GM18867 (cell line): ENCODE data around the gene ANKRD34B.
"Not testable (repeated sequence)": the region's sequence is repeated elsewhere in the genome, so short reads cannot be mapped to it uniquely, and the experiment has no call there.

Source experiments
- ATAC-seq: cut with Tn5 transposase; IDR thresholded peaks from one replicate; pipeline ENCODE4 v1.9.1; 2021; ENCODE audit warnings: mild to moderate bottlenecking, moderate library complexity; ENCODE audit not compliant: unreplicated experiment

ANKRD34B gene

DNA sequence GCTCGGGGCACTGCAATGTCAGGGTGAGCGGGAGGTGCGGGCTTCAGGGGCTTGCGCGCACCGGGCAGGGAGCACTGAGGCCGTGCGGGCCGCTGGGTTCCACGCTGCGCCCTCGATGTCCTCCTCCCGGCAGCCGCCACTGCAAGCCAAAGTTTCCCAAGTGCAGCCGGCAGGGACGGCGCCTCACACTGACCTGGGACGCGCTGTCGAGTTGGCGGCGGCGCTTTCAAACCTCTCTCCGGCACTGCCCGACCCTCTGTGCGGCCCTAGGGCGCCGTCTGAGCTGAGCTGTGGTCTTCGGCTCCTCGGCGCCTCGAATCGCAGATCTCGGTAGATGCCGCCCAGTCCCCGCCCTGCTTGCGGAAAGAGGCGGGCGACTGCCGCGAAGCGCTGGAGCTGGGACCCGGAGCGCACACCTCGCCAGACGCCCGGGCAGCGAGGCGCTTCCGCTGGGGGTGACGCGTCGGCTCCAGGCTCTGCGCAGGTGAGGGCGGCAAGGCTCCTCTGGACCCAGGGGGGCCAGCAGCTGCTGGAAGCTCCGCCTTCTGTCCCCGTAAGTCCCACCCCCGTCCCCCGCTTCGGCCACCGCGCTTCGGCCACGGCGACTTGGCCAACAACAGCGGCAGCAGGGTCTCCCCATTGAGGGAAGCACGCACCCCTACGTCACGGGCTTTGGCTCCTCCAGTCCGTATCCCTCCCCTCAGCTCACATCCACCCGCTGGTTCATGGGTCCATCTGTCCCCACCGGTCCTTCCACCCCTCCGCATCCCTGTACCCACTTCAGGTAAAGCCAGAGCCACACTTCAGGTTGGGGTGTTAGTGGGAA lies at the start of gene ANKRD34B:
Gene ANKRD34B, minus strand, starts transcription at position 320 of the 826 bp plus-strand sequence. CDS start 10,261 bp downstream, outside the sequence.
- ATAC-seq: peak; percentile 56

DNA sequence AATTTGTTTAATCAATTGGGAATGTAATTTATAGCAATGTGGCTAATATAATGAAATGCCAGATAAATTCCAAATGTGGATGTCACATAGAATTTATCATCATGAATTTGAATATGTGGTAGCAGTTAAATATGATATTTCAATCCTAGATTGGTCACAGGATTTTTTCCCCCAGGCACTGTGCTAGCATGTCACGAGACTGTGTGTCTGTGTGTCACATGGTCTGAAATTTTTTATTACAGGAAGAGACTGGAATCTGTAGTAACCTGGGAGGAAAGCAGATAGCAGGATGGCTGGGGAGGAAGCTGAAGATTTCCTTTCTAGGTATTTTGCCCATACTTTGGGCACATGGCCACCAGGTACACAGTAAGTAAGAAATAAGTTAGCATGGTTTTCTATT lies 49.0 kb upstream of the ANKRD34B start:
- no peak for ATAC-seq

DNA sequence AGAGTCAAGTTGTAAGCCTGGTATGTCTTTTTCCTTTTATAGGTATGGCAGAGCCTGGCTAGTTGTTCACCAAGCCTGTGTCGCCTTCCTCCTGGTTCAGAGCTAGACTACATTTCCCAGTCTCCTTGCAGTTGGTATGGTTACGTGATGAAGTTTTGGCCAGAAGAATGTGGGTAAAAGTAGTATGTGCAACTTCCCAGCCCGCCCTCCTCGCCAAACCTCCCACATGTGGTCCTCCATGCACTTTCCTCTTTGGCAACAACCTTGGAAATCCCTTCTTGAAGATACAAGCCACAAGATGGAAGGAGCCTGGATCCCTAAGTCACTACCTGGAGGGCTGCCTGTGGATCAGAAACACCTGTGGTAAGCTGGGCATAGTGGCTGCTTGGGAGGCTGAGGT lies 48.4 kb upstream of the ANKRD34B start:
- no peak for ATAC-seq

- no peak for ATAC-seq
Measured at GRCh38 chr5:80615266-80615914, 45.3 kb upstream of the ANKRD34B start.

- ATAC-seq: no peak
Measured at GRCh38 chr5:80609692-80610091, 39.6 kb upstream of the ANKRD34B start.

GRCh38 chr5:80608731-80609130 lies 38.7 kb upstream of the ANKRD34B start:
- no peak for ATAC-seq

DNA sequence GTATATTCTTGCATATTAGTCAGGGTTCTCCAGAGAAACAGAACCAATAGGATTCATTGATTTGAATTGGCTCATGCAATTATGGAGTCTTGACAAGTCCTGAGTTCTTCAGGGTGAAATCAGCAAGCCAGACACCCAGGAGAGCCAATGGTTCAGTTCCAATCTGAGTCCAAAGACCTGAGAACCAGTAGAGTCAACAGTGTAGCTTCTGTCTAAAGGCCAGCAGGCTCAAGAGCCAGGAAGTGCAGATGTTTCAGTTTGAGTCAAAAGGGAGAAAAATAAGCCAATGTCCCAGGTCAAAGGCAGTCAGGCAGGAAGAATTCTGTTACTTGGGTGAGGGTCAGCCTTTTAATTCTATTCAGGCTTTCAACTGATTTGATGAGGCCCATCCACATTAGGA lies 37.8 kb upstream of the ANKRD34B start:
- peak; percentile 63 for ATAC-seq

GRCh38 chr5:80607343-80607742 lies 37.3 kb upstream of the ANKRD34B start:
- ATAC-seq: no peak

DNA sequence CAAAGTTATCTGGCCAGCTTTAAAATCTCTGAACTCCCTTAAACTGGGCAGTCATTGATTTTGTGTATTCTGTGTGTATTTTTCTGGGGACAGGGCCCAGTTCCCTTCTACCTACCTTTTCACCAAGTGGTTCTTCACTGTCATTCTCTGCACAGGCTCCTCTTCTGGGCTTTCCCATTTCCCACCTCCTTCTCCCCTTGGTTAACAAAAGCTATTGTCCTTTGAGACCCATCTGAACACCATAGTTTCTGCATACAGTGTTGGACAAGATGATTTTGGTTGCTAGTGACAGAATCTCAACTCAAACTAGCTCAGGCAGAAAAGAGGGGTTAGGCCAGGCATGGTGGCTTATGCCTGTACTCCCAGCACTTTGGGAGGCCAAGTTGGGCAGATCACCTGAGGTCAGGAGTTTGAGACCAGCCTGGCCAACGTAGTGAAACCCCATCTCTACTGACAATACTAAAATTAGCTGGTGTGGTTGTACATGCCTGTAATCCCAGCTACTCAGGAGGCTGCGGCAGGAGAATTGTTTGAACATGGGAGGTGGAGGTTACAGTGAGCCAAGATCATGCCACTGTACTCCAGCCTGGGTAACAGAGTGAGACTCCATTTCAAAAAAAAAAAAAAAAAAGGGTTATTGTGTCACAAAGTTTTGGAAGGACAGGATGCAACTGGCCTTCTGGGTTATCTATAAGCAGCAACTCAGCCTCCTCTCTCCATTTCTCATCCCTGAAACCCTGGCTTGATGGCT lies 31.0 kb upstream of the ANKRD34B start:
- no peak for ATAC-seq

DNA sequence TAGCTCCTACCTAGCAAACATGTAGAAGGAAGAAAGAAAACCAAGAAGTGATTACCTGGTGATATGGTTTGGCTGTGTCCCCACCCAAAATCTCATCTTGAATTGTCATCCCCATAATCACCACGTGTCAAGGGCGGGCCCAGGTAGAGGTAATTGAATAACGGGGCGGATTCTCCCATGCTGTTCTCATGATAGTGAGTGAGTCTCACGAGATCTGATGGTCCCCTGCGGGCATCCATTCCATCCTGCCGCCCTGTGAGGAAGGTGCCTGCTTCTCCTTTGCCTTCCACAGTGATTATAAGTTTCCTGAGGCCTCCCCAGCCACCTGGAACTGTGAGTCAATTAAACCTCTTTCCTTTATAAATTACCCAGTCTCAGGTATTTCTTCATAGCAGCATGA lies 27.4 kb upstream of the ANKRD34B start:
- ATAC-seq: no peak

DNA sequence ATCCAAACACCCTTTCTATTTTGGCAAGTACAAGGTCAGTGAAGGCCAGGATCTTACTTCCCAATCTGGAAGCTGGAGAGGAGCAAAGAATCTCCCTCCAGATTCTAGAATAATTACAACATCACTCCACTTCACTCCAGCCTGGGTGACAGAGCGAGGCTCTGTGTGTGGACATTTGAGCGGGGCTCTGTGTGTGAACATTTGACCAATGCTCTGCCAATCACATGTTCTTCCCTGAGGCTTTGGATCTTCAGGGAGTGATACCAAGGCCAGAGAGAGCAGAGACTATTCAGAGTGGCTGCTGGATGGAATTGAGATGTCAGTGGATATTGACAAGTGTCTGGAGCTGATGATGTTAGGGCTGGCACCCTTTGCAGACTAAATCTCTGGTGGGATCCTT lies 24.7 kb upstream of the ANKRD34B start:
- ATAC-seq: no peak

DNA sequence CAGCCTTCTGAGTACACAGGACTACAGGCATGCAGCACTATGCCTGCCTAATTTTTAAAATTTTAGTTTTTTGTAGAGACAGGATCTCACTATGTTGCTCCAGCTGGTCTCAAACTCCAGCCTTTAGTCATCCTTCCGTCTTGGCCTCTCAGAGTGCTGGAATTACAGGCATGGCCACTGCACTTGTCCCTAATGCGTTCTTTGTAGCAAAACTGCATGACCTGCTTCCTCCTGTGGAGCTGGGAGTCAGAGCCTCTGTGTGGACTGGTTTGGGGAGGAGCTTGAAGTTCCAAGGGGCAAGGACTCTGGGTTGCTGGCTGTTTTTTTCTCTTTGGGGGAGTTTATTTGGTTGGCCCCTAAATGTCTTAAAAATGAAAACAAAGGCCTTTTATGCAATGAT lies 22.7 kb upstream of the ANKRD34B start:
- ATAC-seq: no peak

DNA sequence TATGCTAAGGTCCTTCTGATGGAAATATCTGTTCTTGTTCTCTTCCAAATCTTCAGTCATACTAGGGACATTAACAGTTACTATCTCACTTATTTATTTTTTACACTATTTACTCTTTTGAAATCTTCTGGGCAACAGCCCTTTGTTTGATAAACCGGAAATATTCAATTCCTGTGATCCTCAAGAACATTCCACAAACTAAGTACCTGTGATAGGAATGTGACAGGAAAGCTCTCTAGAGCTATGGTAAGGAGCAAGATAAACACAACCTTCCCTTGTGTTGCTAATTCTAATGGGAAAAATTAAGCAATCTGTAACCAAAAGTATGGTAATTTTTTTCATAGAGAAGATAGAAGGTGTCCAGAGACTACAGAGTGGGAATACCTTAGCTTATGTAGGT lies 22.0 kb upstream of the ANKRD34B start:
- no peak for ATAC-seq

DNA sequence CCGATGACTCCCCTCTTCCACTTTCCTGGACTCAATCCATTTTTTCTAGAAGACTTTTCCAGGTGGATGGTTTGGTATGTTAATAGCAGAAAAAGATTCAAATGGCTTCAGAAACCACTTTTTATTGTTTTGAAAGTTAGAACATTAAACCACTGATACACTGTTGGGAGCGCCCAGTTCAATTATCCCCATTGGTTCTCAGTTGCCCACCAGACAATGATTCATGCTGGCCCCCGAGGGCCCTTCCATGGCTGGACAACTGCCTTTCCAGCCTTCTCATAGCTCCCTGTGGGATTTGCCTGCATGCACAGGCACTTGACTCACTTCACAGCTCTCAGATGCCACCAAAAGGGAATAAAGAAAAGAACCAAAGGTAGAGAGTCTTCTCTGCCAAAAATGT lies 21.3 kb upstream of the ANKRD34B start:
- no peak for ATAC-seq

GRCh38 chr5:80590766-80591165 lies 20.7 kb upstream of the ANKRD34B start:
- ATAC-seq: no peak

GRCh38 chr5:80588858-80589540 lies 18.9 kb upstream of the ANKRD34B start:
- ATAC-seq: no peak

DNA sequence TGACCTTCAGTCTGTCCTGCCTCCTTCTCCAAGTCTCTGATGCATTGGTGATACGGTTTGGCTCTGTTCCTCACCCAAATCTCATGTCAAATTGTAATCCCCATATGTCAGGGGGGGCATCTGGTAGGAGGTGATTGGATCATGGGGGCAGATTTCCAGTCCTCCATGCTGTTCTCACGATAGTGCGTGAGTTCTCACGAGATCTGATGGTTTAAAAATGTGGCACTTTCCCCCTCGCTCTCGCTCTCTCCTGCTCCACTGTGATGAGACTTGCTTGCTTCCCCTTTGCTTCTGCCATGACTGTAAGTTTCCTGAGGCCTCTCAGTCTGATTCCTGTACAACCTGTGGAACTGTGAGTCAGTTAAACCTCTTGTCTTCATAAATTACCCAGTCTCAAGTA lies 14.7 kb upstream of the ANKRD34B start:
- ATAC-seq: no peak

- not testable (repeated sequence) for ATAC-seq
Measured at GRCh38 chr5:80580291-80580690, 10.2 kb upstream of the ANKRD34B start.

DNA sequence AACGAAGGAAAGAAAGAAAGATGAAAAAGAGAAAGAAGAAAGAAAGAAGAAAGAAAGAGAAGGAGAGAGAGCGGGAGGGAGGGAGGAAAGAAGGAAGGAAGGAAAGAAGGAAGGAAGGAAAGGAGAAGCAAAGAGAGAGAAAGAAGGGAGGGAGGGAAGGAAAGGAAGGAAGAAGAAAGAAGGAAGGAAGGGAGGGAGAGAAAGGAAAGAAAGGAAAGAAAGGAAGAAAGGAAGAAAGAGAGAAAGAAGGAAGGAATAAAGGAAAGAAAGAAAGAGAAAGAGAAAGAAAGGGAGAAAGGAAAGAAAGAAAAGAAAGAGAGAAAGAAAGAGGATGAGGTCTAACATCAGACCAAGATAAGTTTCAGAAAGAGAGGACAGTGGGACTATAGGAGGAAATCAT lies 9.0 kb upstream of the ANKRD34B start:
- ATAC-seq: no peak

DNA sequence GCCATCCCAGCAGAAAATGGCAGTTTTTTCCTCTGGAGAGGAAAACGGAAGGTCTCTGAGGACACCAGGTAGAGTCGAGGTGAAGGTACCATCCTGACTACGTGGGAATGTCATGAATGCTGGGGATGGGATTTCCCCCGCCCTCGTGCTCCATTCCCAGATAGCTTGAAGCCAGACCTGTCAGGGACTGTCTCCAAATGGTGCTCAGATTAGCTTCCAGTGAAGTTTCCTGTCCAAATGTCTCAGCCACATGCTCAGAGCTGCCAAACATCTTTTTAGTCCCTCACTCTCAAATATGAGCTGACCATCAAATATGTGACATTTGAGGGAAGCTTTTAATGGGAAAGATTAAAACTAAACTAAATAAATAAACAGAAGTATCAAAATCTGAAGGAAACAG lies 7.6 kb upstream of the ANKRD34B start:
- ATAC-seq: no peak

DNA sequence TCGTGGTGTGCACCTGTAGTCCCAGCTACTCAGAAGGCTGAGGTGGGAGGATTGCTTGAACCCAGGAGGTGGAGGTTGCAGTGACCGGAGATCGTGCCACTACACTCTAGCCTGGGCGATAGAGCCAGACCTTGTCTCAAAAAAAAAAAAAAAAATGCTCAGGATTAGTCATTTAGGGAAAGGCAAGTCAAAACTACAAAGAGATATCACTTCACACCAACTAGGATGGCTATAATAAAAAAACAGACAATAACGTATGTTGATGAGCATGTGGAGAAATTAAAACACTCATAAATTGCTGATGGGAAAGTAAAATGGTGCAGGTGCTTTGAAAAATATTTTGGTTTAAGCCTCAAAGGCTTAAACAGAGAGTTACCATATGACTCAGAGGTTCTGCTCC lies 6.3 kb upstream of the ANKRD34B start:
- no peak for ATAC-seq
